ENCODE data around the gene OR56A1. TPM values are rescaled to one million over a fixed set of nuclear protein-coding genes. Genes with fewer than 3 reads are reported as not detected.

OR56A1 gene
- total and polyA plus RNA-seq, 4 donors, result under 0.01 TPM; not detected in 2

DNA sequence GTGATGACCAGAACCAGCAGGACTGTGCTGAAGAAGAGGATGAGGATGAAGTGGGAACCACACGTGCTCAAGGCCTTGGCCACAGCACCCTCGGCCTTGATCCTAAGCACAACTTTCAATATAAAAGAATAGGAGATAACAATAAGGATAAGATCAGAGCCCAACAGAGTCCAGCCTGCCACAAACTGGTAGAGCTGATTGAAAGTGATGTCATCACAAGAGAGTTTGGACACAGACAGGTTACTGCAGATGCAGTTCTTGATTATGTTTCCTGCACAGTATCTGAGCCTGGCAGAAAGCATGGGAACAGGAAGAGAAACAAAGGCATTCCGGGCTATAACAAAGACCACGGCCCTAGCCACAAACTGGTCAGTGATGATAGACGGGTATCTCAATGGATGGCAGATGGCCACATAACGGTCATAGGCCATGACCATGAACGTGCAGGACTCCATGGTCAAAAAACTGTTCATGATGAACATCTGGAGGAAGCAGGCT is 28.3 kb downstream of the OR56A1 start:
- H3K27me3 ChIP-seq (ENCODE audit: control insufficient read depth in 4 of 4, insufficient read depth in 4 of 4, low read length in 3 of 4), result peaks cover 0 to 2% (median 0%) of the 10 kb centered on the region in 4 donors
- 69% methylated on average over 7 of the region's 7 CpGs for WGBS
- H3K27ac ChIP-seq (ENCODE audit: low read depth in 1 of 2, low read length in 2 of 2), result no peak overlapping the region
- no peaks in the 10 kb centered on the region for H3K9me3 ChIP-seq (ENCODE audit: control insufficient read depth in 4 of 4, low read length in 3 of 4)
- H3K36me3 ChIP-seq (ENCODE audit: control insufficient read depth in 4 of 4, insufficient read depth in 3 of 4, low read depth in 1 of 4, low read length in 3 of 4), result no peaks in the 10 kb centered on the region
- no peak for TF ChIP-seq RAD21 (IDR thresholded peaks at IDR 0.05)
- TF ChIP-seq FOXA2 (IDR thresholded peaks at IDR 0.05), result no peak
- TF ChIP-seq HNF4G (IDR thresholded peaks at IDR 0.05), result no peak
- TF ChIP-seq, protein P1, sequence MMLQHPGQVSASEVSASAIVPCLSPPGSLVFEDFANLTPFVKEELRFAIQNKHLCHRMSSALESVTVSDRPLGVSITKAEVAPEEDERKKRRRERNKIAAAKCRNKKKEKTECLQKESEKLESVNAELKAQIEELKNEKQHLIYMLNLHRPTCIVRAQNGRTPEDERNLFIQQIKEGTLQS (IDR thresholded peaks at IDR 0.05), result no peak
- TF ChIP-seq SP1 (IDR thresholded peaks at IDR 0.05), result no peak
- TF ChIP-seq TAF1 (conservative IDR thresholded peaks at IDR 0.05), result no peak
- TF ChIP-seq, protein P2, sequence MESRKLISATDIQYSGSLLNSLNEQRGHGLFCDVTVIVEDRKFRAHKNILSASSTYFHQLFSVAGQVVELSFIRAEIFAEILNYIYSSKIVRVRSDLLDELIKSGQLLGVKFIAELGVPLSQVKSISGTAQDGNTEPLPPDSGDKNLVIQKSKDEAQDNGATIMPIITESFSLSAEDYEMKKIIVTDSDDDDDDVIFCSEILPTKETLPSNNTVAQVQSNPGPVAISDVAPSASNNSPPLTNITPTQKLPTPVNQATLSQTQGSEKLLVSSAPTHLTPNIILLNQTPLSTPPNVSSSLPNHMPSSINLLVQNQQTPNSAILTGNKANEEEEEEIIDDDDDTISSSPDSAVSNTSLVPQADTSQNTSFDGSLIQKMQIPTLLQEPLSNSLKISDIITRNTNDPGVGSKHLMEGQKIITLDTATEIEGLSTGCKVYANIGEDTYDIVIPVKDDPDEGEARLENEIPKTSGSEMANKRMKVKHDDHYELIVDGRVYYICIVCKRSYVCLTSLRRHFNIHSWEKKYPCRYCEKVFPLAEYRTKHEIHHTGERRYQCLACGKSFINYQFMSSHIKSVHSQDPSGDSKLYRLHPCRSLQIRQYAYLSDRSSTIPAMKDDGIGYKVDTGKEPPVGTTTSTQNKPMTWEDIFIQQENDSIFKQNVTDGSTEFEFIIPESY (IDR thresholded peaks at IDR 0.05), result no peak
- no peak for TF ChIP-seq NR2F2 (IDR thresholded peaks at IDR 0.05)
- TF ChIP-seq, protein P3, sequence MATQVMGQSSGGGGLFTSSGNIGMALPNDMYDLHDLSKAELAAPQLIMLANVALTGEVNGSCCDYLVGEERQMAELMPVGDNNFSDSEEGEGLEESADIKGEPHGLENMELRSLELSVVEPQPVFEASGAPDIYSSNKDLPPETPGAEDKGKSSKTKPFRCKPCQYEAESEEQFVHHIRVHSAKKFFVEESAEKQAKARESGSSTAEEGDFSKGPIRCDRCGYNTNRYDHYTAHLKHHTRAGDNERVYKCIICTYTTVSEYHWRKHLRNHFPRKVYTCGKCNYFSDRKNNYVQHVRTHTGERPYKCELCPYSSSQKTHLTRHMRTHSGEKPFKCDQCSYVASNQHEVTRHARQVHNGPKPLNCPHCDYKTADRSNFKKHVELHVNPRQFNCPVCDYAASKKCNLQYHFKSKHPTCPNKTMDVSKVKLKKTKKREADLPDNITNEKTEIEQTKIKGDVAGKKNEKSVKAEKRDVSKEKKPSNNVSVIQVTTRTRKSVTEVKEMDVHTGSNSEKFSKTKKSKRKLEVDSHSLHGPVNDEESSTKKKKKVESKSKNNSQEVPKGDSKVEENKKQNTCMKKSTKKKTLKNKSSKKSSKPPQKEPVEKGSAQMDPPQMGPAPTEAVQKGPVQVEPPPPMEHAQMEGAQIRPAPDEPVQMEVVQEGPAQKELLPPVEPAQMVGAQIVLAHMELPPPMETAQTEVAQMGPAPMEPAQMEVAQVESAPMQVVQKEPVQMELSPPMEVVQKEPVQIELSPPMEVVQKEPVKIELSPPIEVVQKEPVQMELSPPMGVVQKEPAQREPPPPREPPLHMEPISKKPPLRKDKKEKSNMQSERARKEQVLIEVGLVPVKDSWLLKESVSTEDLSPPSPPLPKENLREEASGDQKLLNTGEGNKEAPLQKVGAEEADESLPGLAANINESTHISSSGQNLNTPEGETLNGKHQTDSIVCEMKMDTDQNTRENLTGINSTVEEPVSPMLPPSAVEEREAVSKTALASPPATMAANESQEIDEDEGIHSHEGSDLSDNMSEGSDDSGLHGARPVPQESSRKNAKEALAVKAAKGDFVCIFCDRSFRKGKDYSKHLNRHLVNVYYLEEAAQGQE (IDR thresholded peaks at IDR 0.05), result no peak
- no peak for TF ChIP-seq HNF4A (conservative IDR thresholded peaks at IDR 0.05)
- no peak for TF ChIP-seq EGR1 (IDR thresholded peaks at IDR 0.05; ENCODE audit: low read depth in 2 of 2)
- TF ChIP-seq, protein P4, sequence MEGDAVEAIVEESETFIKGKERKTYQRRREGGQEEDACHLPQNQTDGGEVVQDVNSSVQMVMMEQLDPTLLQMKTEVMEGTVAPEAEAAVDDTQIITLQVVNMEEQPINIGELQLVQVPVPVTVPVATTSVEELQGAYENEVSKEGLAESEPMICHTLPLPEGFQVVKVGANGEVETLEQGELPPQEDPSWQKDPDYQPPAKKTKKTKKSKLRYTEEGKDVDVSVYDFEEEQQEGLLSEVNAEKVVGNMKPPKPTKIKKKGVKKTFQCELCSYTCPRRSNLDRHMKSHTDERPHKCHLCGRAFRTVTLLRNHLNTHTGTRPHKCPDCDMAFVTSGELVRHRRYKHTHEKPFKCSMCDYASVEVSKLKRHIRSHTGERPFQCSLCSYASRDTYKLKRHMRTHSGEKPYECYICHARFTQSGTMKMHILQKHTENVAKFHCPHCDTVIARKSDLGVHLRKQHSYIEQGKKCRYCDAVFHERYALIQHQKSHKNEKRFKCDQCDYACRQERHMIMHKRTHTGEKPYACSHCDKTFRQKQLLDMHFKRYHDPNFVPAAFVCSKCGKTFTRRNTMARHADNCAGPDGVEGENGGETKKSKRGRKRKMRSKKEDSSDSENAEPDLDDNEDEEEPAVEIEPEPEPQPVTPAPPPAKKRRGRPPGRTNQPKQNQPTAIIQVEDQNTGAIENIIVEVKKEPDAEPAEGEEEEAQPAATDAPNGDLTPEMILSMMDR (IDR thresholded peaks at IDR 0.05; ENCODE audit: low read depth, low read length, missing input control), result no peak
- no peak for TF ChIP-seq GABPA (IDR thresholded peaks at IDR 0.05 in 1 of 2, conservative IDR thresholded peaks at IDR 0.05 in 1 of 2)
- TF ChIP-seq RXRA (IDR thresholded peaks at IDR 0.05), result no peak
- TF ChIP-seq YY1 (IDR thresholded peaks at IDR 0.05), result no peak
- no peak for TF ChIP-seq FOXA1 (IDR thresholded peaks at IDR 0.05)
- TF ChIP-seq JUND (IDR thresholded peaks at IDR 0.05), result no peak
- TF ChIP-seq, protein P5, sequence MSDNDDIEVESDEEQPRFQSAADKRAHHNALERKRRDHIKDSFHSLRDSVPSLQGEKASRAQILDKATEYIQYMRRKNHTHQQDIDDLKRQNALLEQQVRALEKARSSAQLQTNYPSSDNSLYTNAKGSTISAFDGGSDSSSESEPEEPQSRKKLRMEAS (IDR thresholded peaks at IDR 0.05), result no peak
- no peak overlapping the region for H3K9ac ChIP-seq (ENCODE audit: low read depth in 1 of 2, low read length in 2 of 2)
- no peak overlapping the region for H3K4me3 ChIP-seq (ENCODE audit: low read depth in 1 of 3, low read length in 3 of 3)
- H3K4me1 ChIP-seq (ENCODE audit: control insufficient read depth in 4 of 4, insufficient read depth in 4 of 4, low read length in 3 of 4), result no peaks in the 10 kb centered on the region
- DNase-seq (ENCODE audit: low spot score), result no peak

Data from liver (tissue), 9 donors.